Measurements from ENCODE around the gene INPP5A.
"Not testable (repeated sequence)": the region's sequence is repeated elsewhere in the genome, so short reads cannot be mapped to it uniquely, and the experiment has no call there.

The INPP5A gene

DNA sequence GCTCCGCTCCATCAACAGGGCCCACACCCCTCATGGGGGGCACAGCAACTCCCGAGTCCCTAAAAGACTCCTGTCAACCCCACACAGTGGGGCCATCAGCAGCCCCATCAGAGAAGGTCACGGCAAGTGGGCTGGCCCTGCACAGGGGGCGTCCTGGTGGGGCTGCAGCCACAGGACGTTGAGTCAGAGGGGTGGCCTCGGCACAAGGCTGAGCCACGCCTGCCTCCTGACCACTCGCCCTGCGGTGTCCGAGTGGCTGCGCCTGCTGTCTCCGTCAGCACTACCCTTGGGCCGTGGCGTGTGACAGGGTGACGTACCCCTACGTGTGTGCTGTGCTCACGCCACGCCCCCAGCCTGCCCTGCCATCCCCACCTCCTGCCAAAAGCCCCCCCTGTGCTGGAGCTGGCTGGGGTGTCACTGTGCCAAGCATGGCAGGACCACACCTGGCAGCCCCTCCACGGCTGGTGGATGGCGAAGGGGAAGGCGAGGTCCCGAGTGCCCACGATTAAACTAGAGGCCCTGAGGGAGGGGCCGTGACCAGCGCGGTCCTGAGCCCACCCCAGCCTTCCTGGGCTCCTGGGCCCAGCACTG, 274.4 kb downstream of the INPP5A start:
- H3K9me3 ChIP-seq (ENCODE audit: control insufficient read depth, insufficient read depth, low read depth, low read length) = no peaks in the 10 kb centered on the region
- H3K9ac ChIP-seq (ENCODE audit: low read length) = no peak overlapping the region
- H3K27me3 ChIP-seq (ENCODE audit: control insufficient read depth, insufficient read depth, low read length) = no peaks in the 10 kb centered on the region

DNA sequence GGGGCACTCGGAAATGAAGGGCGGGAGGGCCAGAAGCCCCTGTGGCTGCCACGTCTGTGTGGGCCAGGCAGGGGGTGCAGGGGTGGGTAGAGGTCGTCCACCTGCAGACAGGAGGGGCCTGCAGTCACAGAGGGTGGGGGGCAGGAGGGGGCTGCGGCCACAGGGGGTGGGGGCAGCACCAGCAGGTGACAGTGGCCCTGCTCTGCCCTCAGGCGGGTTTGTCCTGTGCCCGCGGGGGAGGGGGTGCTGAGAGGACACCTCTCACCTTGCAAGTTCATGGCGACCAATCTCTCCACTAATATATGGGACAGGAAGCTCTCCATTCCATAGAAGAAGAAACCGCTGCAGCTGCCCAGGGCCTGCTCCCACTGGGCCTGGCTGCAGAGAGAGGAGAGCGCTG, 274.9 kb downstream of the INPP5A start:
- H3K4me1 ChIP-seq (ENCODE audit: control insufficient read depth, insufficient read depth, low read length) = no peaks in the 10 kb centered on the region
- no peaks in the 10 kb centered on the region for H3K27me3 ChIP-seq (ENCODE audit: control insufficient read depth, insufficient read depth, low read length)
- no peaks in the 10 kb centered on the region for H3K36me3 ChIP-seq (ENCODE audit: control insufficient read depth, insufficient read depth, low read length)
- H3K27ac ChIP-seq (ENCODE audit: low read depth, low read length) = no peak overlapping the region
- no peaks in the 10 kb centered on the region for H3K9me3 ChIP-seq (ENCODE audit: control insufficient read depth, insufficient read depth, low read depth, low read length)
- no peak overlapping the region for H3K9ac ChIP-seq (ENCODE audit: low read length)
- no peak overlapping the region for H3K4me3 ChIP-seq (ENCODE audit: low read depth, low read length)

More for the DNA sequence above, 274.4 kb downstream of the INPP5A start:
- Histone ChIP-seq H3K36me3 (ENCODE audit: control insufficient read depth, insufficient read depth, low read length) (no peaks in the 10 kb centered on the region), H3K27ac (ENCODE audit: low read depth, low read length) (no peak overlapping the region), H3K4me1 (ENCODE audit: control insufficient read depth, insufficient read depth, low read length) (no peaks in the 10 kb centered on the region), H3K4me3 (ENCODE audit: low read depth, low read length) (no peak overlapping the region)

DNA sequence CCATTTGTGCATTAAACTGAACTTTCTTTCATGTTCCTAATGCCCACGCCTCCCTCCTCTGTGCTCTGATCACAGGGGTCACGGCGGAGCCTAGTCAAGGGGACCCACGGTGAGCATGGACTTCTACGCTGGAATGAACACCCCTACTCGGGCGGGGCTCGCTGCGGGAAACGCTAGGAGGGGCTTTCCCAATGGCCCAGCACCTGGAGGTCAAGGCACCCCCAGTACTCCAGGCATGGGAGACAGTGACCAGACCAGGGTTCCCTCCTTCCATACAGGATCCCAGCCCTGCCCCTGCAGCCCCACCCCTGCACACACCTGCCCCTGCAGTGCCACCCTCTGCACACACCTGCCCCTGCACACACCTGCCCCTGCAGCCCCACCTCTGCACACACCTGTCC, 275.4 kb downstream of the INPP5A start:
- Histone ChIP-seq H3K4me3 (ENCODE audit: low read depth, low read length) (no peak overlapping the region), H3K27ac (ENCODE audit: low read depth, low read length) (no peak overlapping the region), H3K27me3 (ENCODE audit: control insufficient read depth, insufficient read depth, low read length) (no peaks in the 10 kb centered on the region), H3K9ac (ENCODE audit: low read length) (no peak overlapping the region), H3K36me3 (ENCODE audit: control insufficient read depth, insufficient read depth, low read length) (no peaks in the 10 kb centered on the region), H3K9me3 (ENCODE audit: control insufficient read depth, insufficient read depth, low read depth, low read length) (no peaks in the 10 kb centered on the region), H3K4me1 (ENCODE audit: control insufficient read depth, insufficient read depth, low read length) (no peaks in the 10 kb centered on the region)

DNA sequence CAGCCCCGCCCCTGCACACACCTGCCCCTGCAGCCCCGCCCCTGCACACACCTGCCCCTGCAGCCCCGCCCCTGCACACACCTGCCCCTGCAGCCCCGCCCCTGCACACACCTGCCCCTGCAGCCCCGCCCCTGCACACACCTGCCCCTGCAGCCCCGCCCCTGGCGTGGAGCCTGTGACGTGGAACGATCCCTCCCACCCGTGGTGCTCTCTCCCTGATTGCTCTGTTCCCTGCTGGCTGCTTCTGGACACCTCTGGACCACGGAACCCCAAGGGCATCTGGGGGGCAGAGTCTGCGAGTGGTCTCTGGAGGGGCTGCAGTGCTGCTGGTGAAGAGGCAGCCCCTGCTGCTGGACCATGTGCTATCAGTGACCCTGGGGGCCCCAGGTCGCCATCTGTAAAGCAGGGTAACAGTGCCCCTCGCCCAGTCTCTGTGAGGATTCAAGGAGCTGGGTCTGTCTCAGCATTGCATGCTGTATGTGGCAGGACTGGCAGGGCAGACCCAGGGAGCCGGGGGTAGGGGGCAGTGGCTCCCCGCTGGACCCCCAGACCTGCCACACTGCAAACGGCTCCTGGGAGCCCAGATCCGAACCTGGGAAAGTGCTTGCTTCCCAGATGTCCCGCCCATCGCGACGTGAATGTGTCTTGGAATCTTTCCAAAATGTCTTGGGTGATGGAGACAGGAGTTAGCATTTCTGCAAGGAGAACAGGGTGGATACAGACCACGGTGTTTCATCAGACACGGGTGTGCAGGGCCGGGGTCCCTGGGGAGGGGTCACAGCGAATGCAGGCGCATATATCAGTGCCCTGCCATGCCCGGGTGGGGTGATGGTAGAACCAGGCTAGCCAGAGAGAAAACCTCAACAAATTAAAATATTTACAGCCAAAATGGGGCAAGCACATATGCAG, 276.2 kb downstream of the INPP5A start:
- Histone ChIP-seq H3K9ac (ENCODE audit: low read length) (no peak overlapping the region), H3K4me1 (ENCODE audit: control insufficient read depth, insufficient read depth, low read length) (no peaks in the 10 kb centered on the region), H3K36me3 (ENCODE audit: control insufficient read depth, insufficient read depth, low read length) (no peaks in the 10 kb centered on the region), H3K9me3 (ENCODE audit: control insufficient read depth, insufficient read depth, low read depth, low read length) (no peaks in the 10 kb centered on the region), H3K4me3 (ENCODE audit: low read depth, low read length) (no peak overlapping the region), H3K27ac (ENCODE audit: low read depth, low read length) (no peak overlapping the region), H3K27me3 (ENCODE audit: control insufficient read depth, insufficient read depth, low read length) (no peaks in the 10 kb centered on the region)

DNA sequence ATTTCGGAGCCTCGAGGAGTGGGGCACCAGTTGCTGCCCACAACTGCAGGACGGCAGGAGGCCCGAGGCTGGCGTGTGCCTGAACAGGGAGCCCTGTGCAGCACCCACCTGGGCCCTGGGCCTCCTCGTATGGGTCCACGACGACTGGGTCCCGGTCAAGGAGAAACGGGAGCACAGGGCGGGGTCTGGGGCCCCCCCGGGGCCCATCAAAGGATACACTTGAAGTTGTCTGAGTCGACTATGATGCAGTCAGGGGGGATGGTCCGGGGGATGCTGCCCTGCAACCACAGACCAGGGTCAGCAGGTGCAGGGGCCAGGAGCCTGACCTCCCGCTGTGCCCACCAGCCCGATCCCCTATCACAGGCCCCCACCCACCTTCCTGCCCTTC, 276.9 kb downstream of the INPP5A start:
- Histone ChIP-seq H3K27me3 (ENCODE audit: control insufficient read depth, insufficient read depth, low read length) (no peaks in the 10 kb centered on the region), H3K36me3 (ENCODE audit: control insufficient read depth, insufficient read depth, low read length) (no peaks in the 10 kb centered on the region), H3K27ac (ENCODE audit: low read depth, low read length) (no peak overlapping the region), H3K9ac (ENCODE audit: low read length) (no peak overlapping the region), H3K4me1 (ENCODE audit: control insufficient read depth, insufficient read depth, low read length) (no peaks in the 10 kb centered on the region), H3K9me3 (ENCODE audit: control insufficient read depth, insufficient read depth, low read depth, low read length) (no peaks in the 10 kb centered on the region), H3K4me3 (ENCODE audit: low read depth, low read length) (no peak overlapping the region)

DNA sequence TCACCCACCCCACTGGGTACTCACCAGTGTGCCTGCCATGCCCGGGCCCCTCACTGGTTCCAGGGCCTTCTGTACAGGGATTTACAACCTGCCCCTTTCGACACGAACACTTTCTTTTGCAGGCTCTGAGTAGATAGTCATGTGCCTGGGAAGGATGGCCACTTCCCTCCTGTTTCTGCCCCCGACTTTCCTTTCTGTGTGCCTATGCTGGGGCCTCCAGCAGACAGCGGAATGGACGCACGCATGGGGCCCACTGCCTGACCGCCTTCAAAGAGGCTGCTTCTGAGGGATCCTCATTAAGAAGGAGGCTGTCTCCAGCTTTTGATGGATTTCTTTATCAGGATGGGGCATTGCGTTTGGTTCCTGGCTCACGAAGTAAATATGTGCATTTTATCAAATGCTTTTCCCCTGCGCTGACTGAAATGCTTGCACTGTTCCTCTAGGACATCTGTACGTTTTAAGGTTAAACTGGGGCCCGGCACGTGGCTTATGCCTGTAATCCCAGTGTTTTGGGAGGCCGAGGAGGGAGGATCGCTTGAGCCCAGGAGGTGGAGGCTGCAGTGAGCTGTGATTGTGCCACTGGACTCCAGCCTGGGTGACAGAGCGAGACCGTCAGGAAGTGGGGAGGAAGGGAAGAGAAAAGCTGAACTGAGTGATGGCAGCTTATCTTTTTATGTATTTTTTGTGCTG, 277.7 kb downstream of the INPP5A start:
- Histone ChIP-seq H3K27ac (ENCODE audit: low read depth, low read length) (no peak overlapping the region), H3K27me3 (ENCODE audit: control insufficient read depth, insufficient read depth, low read length) (no peaks in the 10 kb centered on the region), H3K36me3 (ENCODE audit: control insufficient read depth, insufficient read depth, low read length) (no peaks in the 10 kb centered on the region), H3K4me3 (ENCODE audit: low read depth, low read length) (no peak overlapping the region), H3K9me3 (ENCODE audit: control insufficient read depth, insufficient read depth, low read depth, low read length) (peaks cover 8% of the 10 kb centered on the region), H3K9ac (ENCODE audit: low read length) (no peak overlapping the region), H3K4me1 (ENCODE audit: control insufficient read depth, insufficient read depth, low read length) (no peaks in the 10 kb centered on the region)

DNA sequence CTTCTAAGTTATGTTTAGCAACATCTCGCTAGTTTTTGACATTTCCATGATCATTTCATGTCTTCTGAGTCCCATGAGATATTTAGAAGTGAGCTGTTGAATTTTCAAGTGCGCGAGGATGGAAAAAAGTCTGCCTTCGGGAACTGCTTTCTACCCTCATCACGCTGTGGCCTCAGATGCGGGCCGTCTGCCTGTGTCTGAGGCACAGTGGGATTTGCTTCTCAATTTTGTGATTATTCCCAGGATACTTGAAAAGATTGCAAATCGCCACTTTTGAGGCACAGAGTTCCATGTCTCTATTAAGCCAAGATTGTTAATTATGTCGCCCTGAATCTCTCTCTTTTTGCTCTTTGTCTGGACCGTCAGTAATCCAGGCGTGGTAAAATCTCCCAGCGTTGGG, 279.1 kb downstream of the INPP5A start:
- H3K9me3 ChIP-seq (ENCODE audit: control insufficient read depth, insufficient read depth, low read depth, low read length) = peaks cover 20% of the 10 kb centered on the region
- H3K4me3 ChIP-seq (ENCODE audit: low read depth, low read length) = no peak overlapping the region
- no peaks in the 10 kb centered on the region for H3K4me1 ChIP-seq (ENCODE audit: control insufficient read depth, insufficient read depth, low read length)
- H3K27me3 ChIP-seq (ENCODE audit: control insufficient read depth, insufficient read depth, low read length) = no peaks in the 10 kb centered on the region
- H3K9ac ChIP-seq (ENCODE audit: low read length) = no peak overlapping the region
- H3K36me3 ChIP-seq (ENCODE audit: control insufficient read depth, insufficient read depth, low read length) = no peaks in the 10 kb centered on the region
- H3K27ac ChIP-seq (ENCODE audit: low read depth, low read length) = no peak overlapping the region

DNA sequence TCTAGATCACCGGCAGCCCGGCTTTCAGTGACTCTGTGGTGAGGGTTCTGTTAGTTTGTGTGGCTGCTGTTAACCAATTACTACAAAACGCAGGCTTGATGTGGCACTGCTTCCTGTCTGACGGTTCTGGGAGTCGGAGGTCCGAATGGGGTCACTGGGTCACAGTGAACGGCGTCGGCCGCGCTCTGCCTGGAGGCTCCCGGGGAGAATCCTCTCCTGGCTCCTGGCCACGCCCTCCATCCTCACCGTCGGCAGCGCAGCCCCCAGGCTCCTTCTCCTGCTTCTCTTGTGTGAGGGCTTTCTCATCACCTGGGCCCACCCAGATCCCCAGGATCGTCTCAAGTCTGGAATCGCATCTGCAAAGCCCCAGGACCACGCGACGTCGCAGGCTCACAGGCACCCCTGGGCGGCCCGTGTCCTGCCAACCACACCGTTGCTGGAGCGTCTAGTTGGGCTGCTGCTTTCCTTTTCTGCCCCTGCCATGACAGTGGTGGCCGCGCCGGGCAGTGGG, 280.2 kb downstream of the INPP5A start:
- Histone ChIP-seq H3K9ac (ENCODE audit: low read length) (no peak overlapping the region), H3K27me3 (ENCODE audit: control insufficient read depth, insufficient read depth, low read length) (no peaks in the 10 kb centered on the region), H3K27ac (ENCODE audit: low read depth, low read length) (no peak overlapping the region), H3K9me3 (ENCODE audit: control insufficient read depth, insufficient read depth, low read depth, low read length) (peaks cover 30% of the 10 kb centered on the region), H3K4me1 (ENCODE audit: control insufficient read depth, insufficient read depth, low read length) (no peaks in the 10 kb centered on the region), H3K4me3 (ENCODE audit: low read depth, low read length) (no peak overlapping the region), H3K36me3 (ENCODE audit: control insufficient read depth, insufficient read depth, low read length) (no peaks in the 10 kb centered on the region)

DNA sequence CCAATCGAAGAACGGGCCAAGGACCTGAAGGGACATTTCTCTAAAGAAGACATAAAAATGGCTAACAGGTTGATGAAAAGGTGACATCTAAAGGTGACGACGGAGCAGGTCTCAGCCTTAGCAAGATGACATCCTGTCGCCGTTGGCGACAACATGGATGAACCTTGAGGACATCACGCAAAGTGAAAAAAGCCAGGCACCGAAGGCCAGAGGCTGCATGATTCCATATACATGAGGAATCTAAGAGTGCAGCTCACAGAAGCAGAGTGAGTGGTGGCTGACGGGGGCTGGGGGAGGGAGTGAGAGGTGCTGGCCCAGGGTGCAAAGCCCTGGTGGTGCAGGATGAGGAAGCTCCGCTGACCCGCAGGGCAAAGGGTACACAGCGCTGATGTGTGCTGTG, 282.5 kb downstream of the INPP5A start:
- no peaks in the 10 kb centered on the region for H3K27me3 ChIP-seq (ENCODE audit: control insufficient read depth, insufficient read depth, low read length)
- no peaks in the 10 kb centered on the region for H3K36me3 ChIP-seq (ENCODE audit: control insufficient read depth, insufficient read depth, low read length)
- H3K4me1 ChIP-seq (ENCODE audit: control insufficient read depth, insufficient read depth, low read length) = no peaks in the 10 kb centered on the region
- H3K27ac ChIP-seq (ENCODE audit: low read depth, low read length) = no peak overlapping the region
- H3K9me3 ChIP-seq (ENCODE audit: control insufficient read depth, insufficient read depth, low read depth, low read length) = peaks cover 48% of the 10 kb centered on the region
- H3K4me3 ChIP-seq (ENCODE audit: low read depth, low read length) = no peak overlapping the region
- no peak overlapping the region for H3K9ac ChIP-seq (ENCODE audit: low read length)

DNA sequence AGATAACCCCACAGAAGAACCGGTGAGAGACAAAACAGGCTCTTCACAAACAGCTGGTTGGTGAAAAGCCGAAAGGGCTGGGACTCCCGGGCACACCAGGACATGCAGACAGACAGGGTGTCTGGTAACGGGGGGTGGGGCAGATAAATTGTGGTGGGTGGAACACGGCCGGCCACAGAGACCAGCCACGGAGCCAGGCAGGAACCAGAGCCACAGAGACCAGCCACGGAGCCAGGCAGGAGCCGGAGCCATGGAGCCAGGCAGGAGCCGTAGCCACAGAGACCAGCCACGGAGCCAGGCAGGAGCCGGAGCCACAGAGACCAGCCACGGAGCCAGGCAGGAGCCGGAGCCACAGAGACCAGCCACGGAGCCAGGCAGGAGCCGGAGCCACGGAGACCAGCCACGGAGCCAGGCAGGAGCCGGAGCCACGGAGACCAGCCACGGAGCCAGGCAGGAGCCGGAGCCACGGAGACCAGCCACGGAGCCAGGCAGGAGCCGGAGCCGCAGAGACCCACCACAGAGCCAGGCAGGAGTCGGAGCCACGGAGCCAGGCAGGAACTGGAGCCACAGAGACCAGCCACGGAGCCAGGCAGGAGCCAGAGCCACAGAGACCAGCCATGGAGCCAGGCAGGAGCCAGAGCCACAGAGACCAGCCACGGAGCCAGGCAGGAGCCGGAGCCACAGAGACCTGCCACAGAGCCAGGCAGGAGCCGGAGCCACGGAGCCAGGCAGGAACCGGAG, 288.4 kb downstream of the INPP5A start:
- not testable (repeated sequence) for H3K36me3 ChIP-seq (ENCODE audit: control insufficient read depth, insufficient read depth, low read length); H3K27me3 ChIP-seq (ENCODE audit: control insufficient read depth, insufficient read depth, low read length); H3K4me3 ChIP-seq (ENCODE audit: low read depth, low read length); H3K27ac ChIP-seq (ENCODE audit: low read depth, low read length); H3K9ac ChIP-seq (ENCODE audit: low read length); H3K4me1 ChIP-seq (ENCODE audit: control insufficient read depth, insufficient read depth, low read length)
- H3K9me3 ChIP-seq (ENCODE audit: control insufficient read depth, insufficient read depth, low read depth, low read length) = peaks cover 47% of the 10 kb centered on the region

All from HUES6 (cell line).